H9 (cell line): Measurements from ENCODE around the gene TRIO. TPM values are rescaled to one million over a fixed set of nuclear protein-coding genes. Genes with fewer than 3 reads are reported as not detected.
A peak's percentile ranks its signal among the peaks of the same experiment; 100 is the strongest.

Experiments
- DNase-seq: peaks from one replicate; pipeline ENCODE4 v3.0.0-alpha.2; 2017
- H2AFZ ChIP-seq: one replicate; pipeline ENCODE4 v1.6.1; 2013; ENCODE audit warnings: mild to moderate bottlenecking, low read length, control low read depth, moderate library complexity
- H2AK5ac ChIP-seq: 2 replicates; pipeline ENCODE4 v1.6.1; 2013; ENCODE audit warnings: low read length, control low read depth, mixed read lengths; ENCODE audit not compliant: insufficient read length
- H2BK120ac ChIP-seq: one replicate; pipeline ENCODE4 v1.6.1; 2013; ENCODE audit warnings: low read depth, mild to moderate bottlenecking, low read length, control low read depth, inconsistent platforms; ENCODE audit not compliant: poor library complexity, severe bottlenecking
- H2BK12ac ChIP-seq: 2 replicates; pipeline ENCODE4 v1.6.1; 2013; ENCODE audit warnings: low read length, control low read depth, mixed read lengths, low read depth; ENCODE audit not compliant: insufficient read length
- H2BK15ac ChIP-seq: 2 replicates; pipeline ENCODE4 v1.6.1; 2013; ENCODE audit warnings: low read depth, low read length, control low read depth
- H2BK20ac ChIP-seq: one replicate; pipeline ENCODE4 v1.6.1; 2013; ENCODE audit warnings: low read depth, mild to moderate bottlenecking, low read length, control low read depth, inconsistent platforms; ENCODE audit not compliant: poor library complexity, severe bottlenecking
- H2BK5ac ChIP-seq: 2 replicates; pipeline ENCODE4 v1.6.1; 2013; ENCODE audit warnings: low read length, control low read depth, mixed read lengths; ENCODE audit not compliant: insufficient read length
- H3K14ac ChIP-seq: 2 replicates; pipeline ENCODE4 v1.6.1; 2013; ENCODE audit warnings: low read length, control low read depth; ENCODE audit not compliant: insufficient read depth
- H3K18ac ChIP-seq: 2 replicates; pipeline ENCODE4 v1.6.1; 2013; ENCODE audit warnings: low read depth, mild to moderate bottlenecking, mixed read lengths, low read length, control low read depth; ENCODE audit not compliant: insufficient read length
- H3K23ac ChIP-seq: 2 replicates; pipeline ENCODE4 v1.6.1; 2013; ENCODE audit warnings: low read length, control low read depth, mixed read lengths, low read depth; ENCODE audit not compliant: insufficient read length
- H3K23me2 ChIP-seq: 2 replicates; pipeline ENCODE4 v1.6.1; 2013; ENCODE audit warnings: low read depth, mild to moderate bottlenecking, mixed read lengths, low read length, control low read depth; ENCODE audit not compliant: insufficient read length, poor library complexity, severe bottlenecking
- H3K27ac ChIP-seq: 2 replicates; pipeline ENCODE4 v1.5.1; 2013; ENCODE audit warnings: low read length, control low read depth, mixed read lengths, low read depth; ENCODE audit not compliant: insufficient read length
- H3K27me3 ChIP-seq: 2 replicates; pipeline ENCODE4 v1.6.1; 2013; ENCODE audit warnings: low read length, control low read depth, inconsistent platforms; ENCODE audit not compliant: insufficient read depth
- H3K4ac ChIP-seq: 2 replicates; pipeline ENCODE4 v1.6.1; 2013; ENCODE audit warnings: low read depth, mild to moderate bottlenecking, control low read depth, inconsistent platforms, low read length, moderate library complexity
- H3K4me1 ChIP-seq: 2 replicates; pipeline ENCODE4 v1.6.1; 2013; ENCODE audit warnings: low read length, control low read depth, inconsistent platforms; ENCODE audit not compliant: insufficient read depth
- H3K4me2 ChIP-seq: 2 replicates; pipeline ENCODE4 v1.6.1; 2013; ENCODE audit warnings: low read length, control low read depth, mixed read lengths; ENCODE audit not compliant: insufficient read length, insufficient read depth
- H3K56ac ChIP-seq: 2 replicates; pipeline ENCODE4 v1.6.1; 2013; ENCODE audit warnings: low read depth, mild to moderate bottlenecking, mixed read lengths, low read length, control low read depth; ENCODE audit not compliant: insufficient read length
- H3K79me1 ChIP-seq: 2 replicates; pipeline ENCODE4 v1.6.1; 2013; ENCODE audit warnings: low read depth, mild to moderate bottlenecking, moderate library complexity, low read length, control low read depth, inconsistent platforms; ENCODE audit not compliant: insufficient read depth, poor library complexity, severe bottlenecking
- H3K79me2 ChIP-seq: 2 replicates; pipeline ENCODE4 v1.6.1; 2013; ENCODE audit warnings: low read length, control low read depth, inconsistent platforms; ENCODE audit not compliant: insufficient read depth
- H3K9ac ChIP-seq: 2 replicates; pipeline ENCODE4 v1.6.1; 2013; ENCODE audit warnings: low read length, control low read depth, mixed read lengths; ENCODE audit not compliant: insufficient read length; ENCODE audit errors: extremely low read depth
- H3K9me3 ChIP-seq: one replicate; pipeline ENCODE4 v1.6.1; 2013; ENCODE audit warnings: low read depth, low read length, inconsistent platforms; ENCODE audit not compliant: control insufficient read depth
- H3T11ph ChIP-seq: one replicate; pipeline ENCODE4 v1.6.1; 2013; ENCODE audit warnings: mild to moderate bottlenecking, low read length, control low read depth, inconsistent platforms
- H4K20me1 ChIP-seq: one replicate; pipeline ENCODE4 v1.6.1; 2013; ENCODE audit not compliant: control insufficient read depth, insufficient read length, insufficient read depth
- H4K5ac ChIP-seq: 2 replicates; pipeline ENCODE4 v1.6.1; 2013; ENCODE audit warnings: low read depth, mild to moderate bottlenecking, mixed read lengths, low read length, control low read depth; ENCODE audit not compliant: insufficient read length
- H4K8ac ChIP-seq: replicated peaks from 2 replicates; pipeline ENCODE4 v1.6.1; 2013; ENCODE audit warnings: low read length, control low read depth, mixed read lengths, low read depth; ENCODE audit not compliant: insufficient read length
- H4K91ac ChIP-seq: 2 replicates; pipeline ENCODE4 v1.6.1; 2013; ENCODE audit warnings: low read depth, mild to moderate bottlenecking, moderate library complexity, mixed read lengths, low read length, control low read depth; ENCODE audit not compliant: insufficient read length
- H3K27ac Mint-ChIP-seq, 3 experiments: 2 replicates in 2 of 3; 3 replicates in 1 of 3; pipeline ENCODE4 v1.8.0; 2020 to 2021; ENCODE audit warnings: mixed read lengths in 3 of 3, mild to moderate bottlenecking in 1 of 3, moderate library complexity in 1 of 3
- H3K27me3 Mint-ChIP-seq: 2 replicates; pipeline ENCODE4 v1.8.0; 2021; ENCODE audit warnings: low read depth, mild to moderate bottlenecking, moderate library complexity, mixed read lengths
- H3K36me3 Mint-ChIP-seq, 3 experiments: 2 replicates in 2 of 3; 3 replicates in 1 of 3; pipeline ENCODE4 v1.8.0; 2020 to 2021; ENCODE audit warnings: low read depth in 3 of 3, mixed read lengths in 3 of 3; ENCODE audit not compliant: insufficient read depth in 1 of 3
- H3K4me1 Mint-ChIP-seq, 2 experiments: 2 replicates each; pipeline ENCODE4 v1.8.0; 2020; ENCODE audit warnings: mixed read lengths in 2 of 2
- H3K4me3 Mint-ChIP-seq, 2 experiments: 2 replicates in 1 of 2; 3 replicates in 1 of 2; pipeline ENCODE4 v1.8.0; 2020 to 2021; ENCODE audit warnings: mild to moderate bottlenecking in 2 of 2, mixed read lengths in 2 of 2, moderate library complexity in 1 of 2
- H3K9me3 Mint-ChIP-seq, 2 experiments: 2 replicates in 1 of 2; 3 replicates in 1 of 2; pipeline ENCODE4 v1.8.0; 2020; ENCODE audit warnings: mild to moderate bottlenecking in 2 of 2, mixed read lengths in 2 of 2, moderate library complexity in 1 of 2
- CTCF ChIP-seq: fragments of 200-600 bp; sonication (generic); conservative IDR thresholded peaks from 3 replicates; pipeline ENCODE4 v1.8.0; 2021; ENCODE audit warnings: antibody characterized with exemption, mild to moderate bottlenecking
- WGBS: extraction: QIAGEN DNeasy Blood & Tissue Kit; methylation state at CpG from one replicate; pipeline ENCODE4 v1.1.7; 2013; ENCODE audit warnings: missing lambda C conversion rate, low lambda C conversion rate, mixed read lengths; ENCODE audit not compliant: insufficient read length; ENCODE audit errors: extremely low coverage; 5-methylcytosine and 5-hydroxymethylcytosine counted together
- total RNA-seq: library from RNA; stranded (reverse); gene quantifications from 2 replicates; pipeline ENCODE4 v1.2.1, GENCODE V29; 2021

TRIO gene
- total RNA-seq, 1 experiment from 2014 or later, result 87.8 TPM

GRCh38 chr5:14326035-14326903 lies 183.1 kb downstream of the TRIO start:
- H3K4me1 ChIP-seq, result peaks cover 2% of the 10 kb centered on the region; the same call in 1 of the 2 replicates
- H3K9me3 ChIP-seq, result no peaks in the 10 kb centered on the region
- no peak overlapping the region for H3T11ph ChIP-seq
- H3K14ac ChIP-seq, result no peak overlapping the region
- peaks cover 3% of the 10 kb centered on the region in 2 experiments; a peak in 4 of 5 replicates for H3K9me3 Mint-ChIP-seq
- H2BK5ac ChIP-seq, result no peak overlapping the region
- no peak overlapping the region for H3K9ac ChIP-seq
- H3K79me2 ChIP-seq, result no peaks in the 10 kb centered on the region
- peaks cover 15 to 25% (median 25%) of the 10 kb centered on the region in 3 experiments for H3K36me3 Mint-ChIP-seq
- no peak overlapping the region for H3K23ac ChIP-seq
- no peak overlapping the region for H2BK12ac ChIP-seq
- no peak overlapping the region for H3K56ac ChIP-seq
- no peak overlapping the region for H4K91ac ChIP-seq
- no peak overlapping the region for H3K4ac ChIP-seq
- no peak overlapping the region for H2BK120ac ChIP-seq
- H3K79me1 ChIP-seq, result no peaks in the 10 kb centered on the region
- peak; percentile 70 for TF ChIP-seq CTCF
- H3K18ac ChIP-seq, result no peak overlapping the region
- no peak overlapping the region for H4K8ac ChIP-seq
- no peaks in the 10 kb centered on the region for H4K20me1 ChIP-seq
- DNase-seq, result no peak
- no peaks in the 10 kb centered on the region for H3K27me3 ChIP-seq
- peak overlapping the region in 2 of 3 experiments; percentile 0 to 33; a peak in 3 of 7 replicates for H3K27ac Mint-ChIP-seq
- no peaks in the 10 kb centered on the region for H3K27me3 Mint-ChIP-seq
- no peak overlapping the region for H4K5ac ChIP-seq
- no peak overlapping the region for H2BK15ac ChIP-seq
- no peak overlapping the region for H2BK20ac ChIP-seq
- H3K4me3 Mint-ChIP-seq, result no peak overlapping the region
- H2AFZ ChIP-seq, result no peak overlapping the region
- no peak overlapping the region for H3K4me2 ChIP-seq
- H3K23me2 ChIP-seq, result no peaks in the 10 kb centered on the region
- H2AK5ac ChIP-seq, result no peak overlapping the region
- no peak overlapping the region for H3K27ac ChIP-seq
- peaks cover 15 to 24% of the 10 kb centered on the region in 2 experiments for H3K4me1 Mint-ChIP-seq
- no CpG with 5 or more reads among the region's 10 CpGs for WGBS
